Stomach (tissue), 9 donors: ENCODE results near the gene DEFB124. TPM values are rescaled to one million over a fixed set of nuclear protein-coding genes. Genes with fewer than 3 reads are reported as not detected.
"Not testable (repeated sequence)": the region's sequence is repeated elsewhere in the genome, so short reads cannot be mapped to it uniquely, and the experiment has no call there.

Experiments used
- DNase-seq, 2 donors: peaks; one replicate each; pipeline versions ENCODE4 v3.0.0 to v3.0.0-alpha.2; 2013 to 2019
- H3K27ac ChIP-seq, 5 donors: fragments of 200-600 bp in 4 of 5; sonication (generic) in 4 of 5; one replicate each; pipeline ENCODE4 v1.5.1; 2013 to 2019; ENCODE audit warnings: mild to moderate bottlenecking in 1 of 5, moderate library complexity in 1 of 5
- H3K27me3 ChIP-seq, 3 donors: fragments of 200-600 bp; sonication (generic); one replicate each; pipeline ENCODE4 v1.5.1; 2017 to 2019; ENCODE audit warnings: mixed run types in 1 of 3
- H3K36me3 ChIP-seq, 4 donors: fragments of 200-600 bp; sonication (generic); 1 replicate in 3 of 4; 2 replicates in 1 of 4; pipeline ENCODE4 v1.5.1; 2016 to 2019
- H3K4me1 ChIP-seq, 4 donors: fragments of 200-600 bp; sonication (generic); one replicate each; pipeline ENCODE4 v1.5.1; 2016 to 2019
- H3K4me3 ChIP-seq, 4 donors: fragments of 200-600 bp; sonication (generic) in 3 of 4; one replicate each; pipeline ENCODE4 v1.5.1; 2016 to 2019; ENCODE audit warnings: mild to moderate bottlenecking in 1 of 4
- H3K9me3 ChIP-seq, 4 donors: fragments of 200-600 bp; sonication (generic); one replicate each; pipeline ENCODE4 v1.5.1; 2016 to 2019
- EP300 ChIP-seq: sonication (generic); formaldehyde crosslinking; IDR thresholded peaks from one replicate; pipeline ENCODE4 v1.6.1; 2017; ENCODE audit warnings: antibody characterized with exemption
- POLR2A ChIP-seq, 4 donors: fragments of 450-650 bp; IDR thresholded peaks; one replicate each; pipeline ENCODE4 v1.6.1; 2016; ENCODE audit warnings: antibody characterized with exemption in 4 of 4, control low read depth in 2 of 4, mild to moderate bottlenecking in 1 of 4, moderate library complexity in 1 of 4
- POLR2AphosphoS5 ChIP-seq, 3 donors: sonication (generic); formaldehyde crosslinking; IDR thresholded peaks; one replicate each; pipeline ENCODE4 v1.6.1; 2016; ENCODE audit warnings: antibody characterized with exemption in 3 of 3
- WGBS, 5 donors: extraction: QIAGEN DNeasy Blood & Tissue Kit in 3 of 5; methylation state at CpG; one replicate each; pipeline versions ENCODE4 v1.1.5 to v1.1.7; 2013 to 2018; 5-methylcytosine and 5-hydroxymethylcytosine counted together
- intact Hi-C: fragments of 100-400 bp; cut with DNase I; formaldehyde crosslinking; loops from one replicate; pipeline ENCODE4 v1.15.1; 2023; ENCODE audit warnings: low total_unique reads
- polyA plus RNA-seq, 3 donors: library from polyadenylated mRNA; stranded (reverse); fragments of 200-250 nt; gene quantifications; one replicate each; pipeline ENCODE4 v1.2.3, GENCODE V29; 2013
- total RNA-seq, 5 donors: library from RNA; depleted of rRNA; stranded (reverse); fragments of >200 nt; gene quantifications; one replicate each; pipeline versions ENCODE4 v1.1.0 to v1.2.3, GENCODE V29; 2014 to 2016
- TF ChIP-seq, protein P1 (sequence below), 7 experiments: fragments of 450-650 bp in 4 of 7; fragments of 200-600 bp in 3 of 7; sonication (generic) in 3 of 7; IDR thresholded peaks; one replicate each; pipeline ENCODE4 v1.5.1; 2016 to 2019; ENCODE audit warnings: antibody characterized with exemption in 7 of 7, control low read depth in 2 of 7, mild to moderate bottlenecking in 1 of 7
- donor health status: healthy with polysubstance abuse.
- donor health status: Bipolar disorder and iron deficiency.
- donor health status: healthy.

DEFB124 gene
- total and polyA plus RNA-seq, 8 donors: 0.28 to 1.1 TPM; not detected in 6

DNA sequence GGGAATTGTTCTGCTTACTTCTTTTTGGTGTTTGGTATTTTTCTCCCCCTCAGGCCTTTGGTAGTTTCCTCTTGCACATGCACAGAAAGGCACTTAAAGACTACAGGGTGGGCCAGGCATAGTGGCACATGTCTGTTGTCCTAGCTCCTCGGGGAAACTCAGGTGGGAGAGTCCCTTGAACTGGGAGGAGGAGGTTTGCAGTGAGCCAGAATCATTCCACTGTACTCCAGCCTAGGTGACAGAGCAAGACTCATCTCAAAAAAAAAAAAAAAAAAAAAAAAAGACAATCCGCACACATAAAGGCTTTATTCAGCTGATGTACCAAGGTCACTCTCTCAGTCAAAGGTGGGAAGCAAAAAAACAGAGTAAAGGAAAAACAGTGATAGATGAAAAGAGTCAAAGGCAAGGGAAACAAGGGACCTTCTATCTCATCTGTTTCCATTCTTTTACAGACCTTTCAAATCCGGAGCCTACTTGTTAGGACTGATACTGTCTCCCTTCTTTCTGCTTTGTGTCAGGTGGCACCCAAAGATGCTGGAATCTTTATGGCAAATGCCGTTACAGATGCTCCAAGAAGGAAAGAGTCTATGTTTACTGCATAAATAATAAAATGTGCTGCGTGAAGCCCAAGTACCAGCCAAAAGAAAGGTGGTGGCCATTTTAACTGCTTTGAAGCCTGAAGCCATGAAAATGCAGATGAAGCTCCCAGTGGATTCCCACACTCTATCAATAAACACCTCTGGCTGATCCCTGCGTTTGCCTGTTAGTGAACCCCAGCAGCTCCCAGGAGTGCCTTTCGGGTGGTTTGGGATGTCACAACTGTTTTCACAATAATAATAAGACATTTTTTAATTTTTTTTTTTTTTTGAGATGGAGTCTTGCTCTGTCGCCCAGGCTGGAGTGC, 25.2 kb downstream of the DEFB124 start:
- H3K4me3 ChIP-seq: no peak overlapping the region
- DNase-seq: no peak
- H3K9me3 ChIP-seq: no peaks in the 10 kb centered on the region
- no peak for TF ChIP-seq POLR2AphosphoS5 (IDR thresholded peaks at IDR 0.05)
- TF ChIP-seq, protein P1, sequence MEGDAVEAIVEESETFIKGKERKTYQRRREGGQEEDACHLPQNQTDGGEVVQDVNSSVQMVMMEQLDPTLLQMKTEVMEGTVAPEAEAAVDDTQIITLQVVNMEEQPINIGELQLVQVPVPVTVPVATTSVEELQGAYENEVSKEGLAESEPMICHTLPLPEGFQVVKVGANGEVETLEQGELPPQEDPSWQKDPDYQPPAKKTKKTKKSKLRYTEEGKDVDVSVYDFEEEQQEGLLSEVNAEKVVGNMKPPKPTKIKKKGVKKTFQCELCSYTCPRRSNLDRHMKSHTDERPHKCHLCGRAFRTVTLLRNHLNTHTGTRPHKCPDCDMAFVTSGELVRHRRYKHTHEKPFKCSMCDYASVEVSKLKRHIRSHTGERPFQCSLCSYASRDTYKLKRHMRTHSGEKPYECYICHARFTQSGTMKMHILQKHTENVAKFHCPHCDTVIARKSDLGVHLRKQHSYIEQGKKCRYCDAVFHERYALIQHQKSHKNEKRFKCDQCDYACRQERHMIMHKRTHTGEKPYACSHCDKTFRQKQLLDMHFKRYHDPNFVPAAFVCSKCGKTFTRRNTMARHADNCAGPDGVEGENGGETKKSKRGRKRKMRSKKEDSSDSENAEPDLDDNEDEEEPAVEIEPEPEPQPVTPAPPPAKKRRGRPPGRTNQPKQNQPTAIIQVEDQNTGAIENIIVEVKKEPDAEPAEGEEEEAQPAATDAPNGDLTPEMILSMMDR (IDR thresholded peaks at IDR 0.05): no peak
- TF ChIP-seq EP300: no peak
- TF ChIP-seq POLR2A (IDR thresholded peaks at IDR 0.05): no peak
- WGBS, 5 donors: 66 to 77% (median 73%) methylated on average over 8 of the region's 8 CpGs
- intact Hi-C loops: no loop called here
- no peak overlapping the region for H3K27ac ChIP-seq
- H3K4me1 ChIP-seq: no peaks in the 10 kb centered on the region
- H3K27me3 ChIP-seq: peaks cover 0 to 7% (median 0%) of the 10 kb centered on the region in 3 donors
- H3K36me3 ChIP-seq: no peaks in the 10 kb centered on the region

DNA sequence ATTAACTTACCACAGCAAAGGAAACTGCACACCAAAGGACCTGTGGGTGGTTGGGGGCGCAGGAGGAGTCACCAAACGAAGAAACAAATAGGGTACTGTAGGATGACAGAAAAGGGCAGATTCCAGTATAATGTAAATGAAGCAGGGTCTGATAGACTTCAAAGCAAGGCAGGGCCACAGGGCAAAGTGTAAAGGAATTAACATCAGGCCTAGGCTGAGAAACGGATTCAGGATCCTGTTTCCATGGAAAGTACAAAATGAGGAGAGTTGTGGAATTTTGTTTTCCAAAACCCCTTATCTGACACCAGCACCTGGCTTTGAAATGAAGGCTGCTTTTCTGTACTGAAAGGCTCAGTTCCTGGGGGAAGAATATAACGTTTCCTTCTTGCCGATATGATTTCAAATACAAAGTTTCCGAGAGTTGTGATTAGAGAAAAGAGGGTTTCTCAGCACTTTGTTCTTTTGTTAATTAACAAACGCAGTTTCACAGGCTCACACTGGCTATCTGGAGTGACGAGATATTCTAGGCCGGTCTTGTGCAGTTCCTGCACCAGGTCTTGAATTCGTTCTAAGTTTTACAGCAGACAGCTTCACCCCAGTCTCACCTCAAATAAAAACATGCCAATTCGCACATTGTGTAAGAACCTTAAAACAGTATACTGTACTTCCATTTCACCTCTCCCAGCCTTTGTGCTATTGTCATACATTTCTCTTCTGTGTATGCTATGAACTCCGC, 28.7 kb downstream of the DEFB124 start:
- no peak for DNase-seq
- WGBS, 5 donors: 69 to 74% (median 71%) methylated on average over 12 of the region's 12 CpGs
- no peaks in the 10 kb centered on the region for H3K4me1 ChIP-seq
- TF ChIP-seq POLR2AphosphoS5 (IDR thresholded peaks at IDR 0.05): no peak
- TF ChIP-seq EP300: no peak
- no peak for TF ChIP-seq POLR2A (IDR thresholded peaks at IDR 0.05)
- TF ChIP-seq, protein P1 (IDR thresholded peaks at IDR 0.05): no peak
- no peaks in the 10 kb centered on the region for H3K9me3 ChIP-seq
- peaks cover 0 to 1% (median 0%) of the 10 kb centered on the region in 3 donors for H3K27me3 ChIP-seq
- H3K4me3 ChIP-seq: no peak overlapping the region
- H3K27ac ChIP-seq: no peak overlapping the region
- no peaks in the 10 kb centered on the region for H3K36me3 ChIP-seq
- intact Hi-C loops: no loop called here

DNA sequence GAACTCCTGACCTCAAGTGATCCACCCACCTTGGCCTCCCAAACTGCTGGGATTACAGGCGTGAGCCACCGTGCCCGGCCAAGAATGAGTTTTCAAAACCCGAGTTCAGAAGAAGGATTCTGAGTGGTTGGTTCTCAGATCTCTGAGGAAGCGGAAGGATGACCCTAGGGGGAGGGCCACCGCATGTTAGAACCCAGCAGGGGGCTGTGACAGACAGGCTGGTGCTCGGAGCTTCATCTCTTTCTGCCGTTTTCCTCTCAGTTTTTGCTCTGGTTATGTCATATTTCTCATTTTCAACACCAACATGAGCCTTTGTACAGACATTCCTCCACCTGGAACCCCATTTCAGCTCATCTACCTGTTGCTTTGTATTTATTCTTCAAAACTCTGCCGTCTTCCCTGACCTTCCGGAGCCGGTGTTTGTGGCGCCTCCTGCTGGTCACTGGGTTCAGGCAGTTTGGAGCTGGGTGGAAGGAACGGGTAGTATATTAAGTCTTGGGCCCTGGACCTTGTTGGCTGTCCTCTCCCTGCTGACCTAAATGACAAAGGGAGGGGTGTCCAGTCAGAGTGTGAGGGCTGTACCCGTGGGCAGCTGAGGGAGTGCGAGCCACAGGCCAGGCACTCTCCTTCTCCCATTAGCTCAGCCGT, 34.8 kb downstream of the DEFB124 start, which contains the start of gene DEFB123:
Gene DEFB123, plus strand, starts transcription at position 621 of the 648 bp plus-strand sequence. CDS start 67 bp downstream, outside the sequence.
- TF ChIP-seq POLR2AphosphoS5 (IDR thresholded peaks at IDR 0.05): no peak
- TF ChIP-seq, protein P1 (IDR thresholded peaks at IDR 0.05): no peak
- no peak for TF ChIP-seq EP300
- Histone ChIP-seq H3K27ac (no peak within 1 kb of the TSS), H3K27me3 (peaks cover 0 to 10% (median 0%) of the 10 kb centered on the region in 3 donors), H3K4me1 (no peaks in the 10 kb centered on the region), H3K9me3 (no peaks in the 10 kb centered on the region), H3K36me3 (no peaks in the 10 kb centered on the region), H3K4me3 (no peak within 1 kb of the TSS)
- intact Hi-C loops: no loop called here
- WGBS, 5 donors: 74 to 82% (median 76%) methylated on average over 13 to 16 of the region's 16 CpGs
- DNase-seq: no peak

DNA sequence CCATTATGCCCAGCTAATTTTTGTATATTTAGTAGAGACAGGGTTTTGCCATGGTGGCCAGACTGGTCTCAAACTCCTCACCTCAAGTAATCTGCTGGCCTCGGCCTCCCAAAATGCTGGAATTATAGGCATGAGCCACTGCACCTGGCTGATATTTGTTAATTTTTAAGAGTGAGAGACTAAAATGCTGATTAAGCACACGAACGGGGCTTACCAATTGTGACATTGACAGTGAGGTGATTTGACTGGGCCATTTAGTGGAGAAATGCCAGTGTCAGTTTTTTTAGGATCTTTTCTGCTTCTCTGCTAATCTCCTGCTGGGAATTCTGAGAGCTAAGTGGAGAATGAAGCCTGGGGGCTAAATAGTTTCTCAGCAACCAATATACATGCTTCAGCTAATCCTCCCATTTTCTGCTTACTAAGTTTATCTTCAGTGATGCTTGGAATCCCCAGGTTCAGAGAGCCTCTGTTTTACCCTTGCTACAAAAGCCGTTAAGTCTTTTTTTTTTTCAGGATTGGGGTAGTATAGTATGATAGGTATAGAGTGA, 44.3 kb downstream of the DEFB124 start:
- Histone ChIP-seq H3K9me3 (peaks cover 0 to 18% (median 12%) of the 10 kb centered on the region in 4 donors), H3K4me1 (no peaks in the 10 kb centered on the region), H3K27ac (no peak overlapping the region), H3K36me3 (no peaks in the 10 kb centered on the region), H3K4me3 (no peak overlapping the region), H3K27me3 (peaks cover 0 to 9% (median 4%) of the 10 kb centered on the region in 3 donors)
- no peak for DNase-seq
- WGBS, 5 donors: 59 to 65% (median 62%) methylated on average over 4 of the region's 4 CpGs
- no peak for TF ChIP-seq POLR2A (IDR thresholded peaks at IDR 0.05)
- no peak for TF ChIP-seq POLR2AphosphoS5 (IDR thresholded peaks at IDR 0.05)
- TF ChIP-seq EP300: no peak
- TF ChIP-seq, protein P1 (IDR thresholded peaks at IDR 0.05): no peak
- intact Hi-C loops: no loop called here

DNA sequence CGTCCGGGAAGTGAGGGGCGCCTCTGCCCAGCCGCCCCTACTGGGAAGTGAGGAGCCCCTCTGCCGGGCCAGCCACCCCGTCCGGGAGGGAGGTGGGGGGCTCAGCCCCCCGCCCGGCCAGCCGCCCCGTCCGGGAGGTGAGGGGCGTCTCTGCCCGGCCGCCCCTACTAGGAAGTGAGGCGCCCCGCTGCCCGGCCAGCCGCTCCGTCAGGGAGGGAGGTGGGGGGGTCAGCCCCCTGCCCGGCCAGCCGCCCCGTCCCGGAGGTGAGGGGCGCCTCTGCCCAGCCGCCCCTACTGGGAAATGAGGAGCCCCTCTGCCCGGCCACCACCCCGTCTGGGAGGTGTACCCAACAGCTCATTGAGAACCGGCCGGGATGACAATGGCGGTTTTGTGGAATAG, 47.4 kb downstream of the DEFB124 start:
- H3K4me3 ChIP-seq, DNase-seq, H3K27ac ChIP-seq, H3K36me3 ChIP-seq, intact Hi-C loops, H3K27me3 ChIP-seq, H3K4me1 ChIP-seq: not testable (repeated sequence)
- 89 to 97% (median 94%) methylated on average over 5 to 29 of the region's 31 CpGs for WGBS, 5 donors
- H3K9me3 ChIP-seq: peaks cover 0 to 18% (median 12%) of the 10 kb centered on the region in 4 donors

DNA sequence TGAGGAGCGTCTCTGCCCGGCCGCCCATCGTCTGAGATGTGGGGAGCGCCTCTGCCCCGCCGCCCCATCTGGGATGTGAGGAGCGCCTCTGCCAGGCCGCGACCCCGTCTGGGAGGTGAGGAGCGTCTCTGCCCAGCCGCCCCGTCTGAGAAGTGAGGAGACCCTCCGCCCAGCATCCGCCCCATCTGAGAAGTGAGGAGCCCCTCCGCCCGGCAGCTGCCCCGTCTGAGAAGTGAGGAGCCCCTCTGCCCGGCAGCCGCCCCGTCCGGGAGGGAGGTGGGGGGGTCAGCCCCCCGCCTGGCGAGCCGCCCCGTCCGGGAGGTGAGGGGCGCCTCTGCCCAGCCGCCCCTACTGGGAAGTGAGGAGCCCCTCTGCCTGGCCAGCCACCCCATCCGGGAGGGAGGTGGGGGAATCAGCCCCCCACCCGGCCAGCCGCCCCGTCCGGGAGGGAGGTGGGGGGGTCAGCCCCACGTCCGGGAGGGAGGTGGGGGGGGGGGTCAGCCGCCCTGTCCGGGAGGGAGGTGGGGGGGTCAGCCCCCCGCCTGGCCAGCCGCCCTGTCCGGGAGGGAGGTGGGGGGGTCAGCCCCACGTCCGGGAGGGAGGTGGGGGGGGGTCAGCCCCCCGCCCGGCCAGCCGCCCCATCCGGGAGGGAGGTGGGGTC, 47.9 kb downstream of the DEFB124 start:
- DNase-seq, H3K4me1 ChIP-seq, H3K27ac ChIP-seq, H3K27me3 ChIP-seq, intact Hi-C loops, H3K36me3 ChIP-seq, H3K4me3 ChIP-seq: not testable (repeated sequence)
- H3K9me3 ChIP-seq: peaks cover 0 to 18% (median 12%) of the 10 kb centered on the region in 4 donors
- 90 to 97% (median 93%) methylated on average over 11 to 31 of the region's 48 CpGs; no CpG with 5 or more reads in 1 of the 5 donors for WGBS, 5 donors
